H1 (cell line): ENCODE results near the gene MYH6. TPM values are rescaled to one million over a fixed set of nuclear protein-coding genes. Genes with fewer than 3 reads are reported as not detected.

Experiments used
- CTCF ChIA-PET: fragments of 300-600 bp; sonication (Branson Sonifier 250); formaldehyde crosslinking; loops from one replicate; lab custom pipeline; 2021; ENCODE audit not compliant: partially characterized antibody; lab: Charles Lee
- POLR2A ChIA-PET: fragments of 300-600 bp; sonication (Branson Sonifier 250); formaldehyde crosslinking; loops from one replicate; lab custom pipeline; 2021; ENCODE audit warnings: inconsistent platforms; ENCODE audit not compliant: partially characterized antibody; lab: Charles Lee
- DNase-seq, 2 experiments: peaks; one replicate each; pipeline versions ENCODE4 v3.0.0 to v3.0.0-alpha.2; 2010 to 2022; ENCODE audit warnings: low spot score in 2 of 2, low read depth in 1 of 2, mixed read lengths in 1 of 2
- FAIRE-seq: peaks from 2 replicates; lab custom pipeline; 2011; peaks lifted over from hg19 to GRCh38; lab: Jason Lieb, UNC
- H2AFZ ChIP-seq: 2 replicates; pipeline ENCODE4 v1.8.1; 2012; ENCODE audit warnings: low read length, inconsistent platforms
- H2AK5ac ChIP-seq: 2 replicates; pipeline ENCODE4 v1.6.1; 2013; ENCODE audit warnings: low read depth, low read length
- H2BK120ac ChIP-seq: replicated peaks from 2 replicates; pipeline ENCODE3; 2013; ENCODE audit warnings: low read depth, low read length, inconsistent platforms
- H2BK12ac ChIP-seq: 2 replicates; pipeline ENCODE4 v1.6.1; 2013; ENCODE audit warnings: low read depth, low read length
- H2BK15ac ChIP-seq: 2 replicates; pipeline ENCODE4 v1.6.1; 2013; ENCODE audit warnings: low read length
- H2BK20ac ChIP-seq: 2 replicates; pipeline ENCODE4 v1.6.1; 2013; ENCODE audit warnings: low read length
- H2BK5ac ChIP-seq: 2 replicates; pipeline ENCODE4 v1.6.1; 2013; ENCODE audit warnings: low read depth, low read length
- H3K14ac ChIP-seq: 2 replicates; pipeline ENCODE4 v1.6.1; 2013; ENCODE audit warnings: inconsistent platforms; ENCODE audit not compliant: insufficient read length
- H3K18ac ChIP-seq: 2 replicates; pipeline ENCODE4 v1.6.1; 2013; ENCODE audit warnings: low read length; ENCODE audit errors: extremely low read depth
- H3K23ac ChIP-seq: 2 replicates; pipeline ENCODE4 v1.6.1; 2013; ENCODE audit warnings: inconsistent platforms; ENCODE audit not compliant: insufficient read length
- H3K23me2 ChIP-seq: 2 replicates; pipeline ENCODE4 v1.6.1; 2013; ENCODE audit warnings: low read depth, low read length
- H3K27ac ChIP-seq: 2 replicates; pipeline ENCODE4 v1.6.1; 2011; ENCODE audit warnings: low read depth, low read length, inconsistent platforms
- H3K27me3 ChIP-seq, 4 experiments: replicated peaks in 1 of 4; 1 replicate in 1 of 4; 2 replicates in 3 of 4; pipeline versions ENCODE4 v1.6.1 to v1.8.1; 2011 to 2013; ENCODE audit warnings: low read length in 3 of 4, mild to moderate bottlenecking in 3 of 4, inconsistent platforms in 2 of 4, mixed read lengths in 2 of 4, moderate library complexity in 1 of 4; ENCODE audit not compliant: control insufficient read depth in 3 of 4, insufficient read depth in 3 of 4; ENCODE audit errors: extremely low read depth in 1 of 4
- H3K36me3 ChIP-seq, 4 experiments: 2 replicates each; pipeline versions ENCODE4 v1.6.1 to v1.8.1; 2011 to 2013; ENCODE audit warnings: mild to moderate bottlenecking in 4 of 4, low read length in 3 of 4, moderate library complexity in 2 of 4, control low read depth in 1 of 4, inconsistent platforms in 1 of 4; ENCODE audit not compliant: insufficient read depth in 4 of 4, control insufficient read depth in 2 of 4
- H3K4ac ChIP-seq: replicated peaks from 2 replicates; pipeline ENCODE3; 2013; ENCODE audit warnings: low read length, low read depth, mixed read lengths, inconsistent platforms; ENCODE audit not compliant: insufficient read length
- H3K4me1 ChIP-seq, 4 experiments: replicated peaks in 1 of 4; 1 replicate in 1 of 4; 2 replicates in 3 of 4; pipeline versions ENCODE4 v1.6.1 to v1.8.1; 2011 to 2013; ENCODE audit warnings: low read length in 3 of 4, inconsistent platforms in 2 of 4, mixed read lengths in 1 of 4; ENCODE audit not compliant: insufficient read depth in 4 of 4, control insufficient read depth in 3 of 4
- H3K4me2 ChIP-seq, 2 experiments: 2 replicates each; pipeline versions ENCODE4 v1.6.1 to v1.8.1; 2011 to 2013; ENCODE audit warnings: low read depth in 2 of 2, low read length in 2 of 2, control low read depth in 1 of 2, inconsistent platforms in 1 of 2, mild to moderate bottlenecking in 1 of 2; ENCODE audit not compliant: insufficient read depth in 1 of 2
- H3K4me3 ChIP-seq, 4 experiments: fragments of 200-600, 300-600 bp in 1 of 4; sonication (generic), shearing (Covaris generic), sonication (Bioruptor Twin) in 1 of 4; 2 replicates each; pipeline versions ENCODE4 v1.5.1 to v1.8.1; 2011 to 2016; ENCODE audit warnings: low read length in 4 of 4, low read depth in 3 of 4, control low read depth in 2 of 4, inconsistent platforms in 2 of 4, mild to moderate bottlenecking in 2 of 4, mixed read lengths in 1 of 4, moderate library complexity in 1 of 4; ENCODE audit not compliant: insufficient read depth in 2 of 4; ENCODE audit errors: extremely low read depth in 1 of 4
- H3K56ac ChIP-seq: replicated peaks from 2 replicates; pipeline ENCODE3; 2013; ENCODE audit warnings: low read depth, mild to moderate bottlenecking, mixed read lengths, low read length, inconsistent platforms; ENCODE audit not compliant: insufficient read length
- H3K79me1 ChIP-seq: 2 replicates; pipeline ENCODE4 v1.6.1; 2013; ENCODE audit warnings: low read depth, low read length, control low read depth
- H3K79me2 ChIP-seq, 2 experiments: 2 replicates each; pipeline versions ENCODE4 v1.6.1 to v1.8.1; 2012 to 2013; ENCODE audit warnings: low read length in 2 of 2, mild to moderate bottlenecking in 2 of 2, inconsistent platforms in 1 of 2; ENCODE audit not compliant: insufficient read depth in 2 of 2, control insufficient read depth in 1 of 2
- H3K9ac ChIP-seq, 4 experiments: replicated peaks in 1 of 4; 1 replicate in 1 of 4; 2 replicates in 3 of 4; pipeline versions ENCODE4 v1.6.1 to v1.8.1; 2011 to 2013; ENCODE audit warnings: low read depth in 3 of 4, low read length in 3 of 4, control low read depth in 2 of 4, mild to moderate bottlenecking in 2 of 4, moderate library complexity in 2 of 4, inconsistent platforms in 1 of 4; ENCODE audit errors: extremely low read depth in 1 of 4
- H3K9me3 ChIP-seq, 2 experiments: 2 replicates each; pipeline versions ENCODE4 v1.6.1 to v1.8.1; 2012 to 2013; ENCODE audit warnings: mild to moderate bottlenecking in 2 of 2, moderate library complexity in 2 of 2, control low read depth in 1 of 2, inconsistent platforms in 1 of 2, low read depth in 1 of 2, low read length in 1 of 2, mixed read lengths in 1 of 2; ENCODE audit not compliant: insufficient read depth in 2 of 2
- H4K20me1 ChIP-seq, 2 experiments: replicated peaks in 1 of 2; 2 replicates each; pipeline versions ENCODE3 to v1.8.1; 2011 to 2013; ENCODE audit warnings: inconsistent platforms in 2 of 2, low read length in 2 of 2, mild to moderate bottlenecking in 1 of 2; ENCODE audit not compliant: insufficient read depth in 2 of 2, control insufficient read depth in 1 of 2
- H4K5ac ChIP-seq: 2 replicates; pipeline ENCODE4 v1.6.1; 2013; ENCODE audit warnings: low read length, low read depth, mixed read lengths, inconsistent platforms; ENCODE audit not compliant: insufficient read length
- H4K8ac ChIP-seq: 2 replicates; pipeline ENCODE4 v1.8.0; 2013; ENCODE audit warnings: mild to moderate bottlenecking, moderate library complexity, low read length, inconsistent platforms; ENCODE audit not compliant: insufficient read depth; ENCODE audit errors: extremely low read depth
- H4K91ac ChIP-seq: replicated peaks from 2 replicates; pipeline ENCODE3; 2013; ENCODE audit warnings: low read length, mixed read lengths, inconsistent platforms; ENCODE audit not compliant: insufficient read length
- BACH1 ChIP-seq: IDR thresholded peaks from 2 replicates; pipeline ENCODE4 v1.6.1; 2012; ENCODE audit warnings: low read length, improper control_type of control experiment
- CHD2 ChIP-seq: IDR thresholded peaks from 2 replicates; pipeline ENCODE4 v1.6.1; 2012; ENCODE audit warnings: low read length, improper control_type of control experiment
- EP300 ChIP-seq, 2 experiments: IDR thresholded peaks; 1 replicate in 1 of 2; 2 replicates in 1 of 2; pipeline ENCODE4 v1.6.1; 2011 to 2012; ENCODE audit warnings: low read depth in 2 of 2, low read length in 2 of 2, mild to moderate bottlenecking in 2 of 2, borderline replicate concordance in 1 of 2, inconsistent platforms in 1 of 2, moderate library complexity in 1 of 2
- PHF8 ChIP-seq: fragments of 200-600 bp; sonication (generic); conservative IDR thresholded peaks from 2 replicates; pipeline ENCODE4 v1.7.1; 2012; ENCODE audit warnings: low read depth, mild to moderate bottlenecking, inconsistent platforms, low read length, moderate library complexity
- USF2 ChIP-seq: IDR thresholded peaks from 2 replicates; pipeline ENCODE4 v1.6.1; 2011; ENCODE audit warnings: low read length, improper control_type of control experiment
- WGBS, 2 experiments: shearing (Covaris generic) in 1 of 2; methylation state at CpG; one replicate each; pipeline versions ENCODE4 v1.1.6 to v1.1.7; 2013 to 2015; ENCODE audit warnings: low lambda C conversion rate in 2 of 2, mixed read lengths in 2 of 2, inconsistent platforms in 1 of 2, low coverage in 1 of 2, missing lambda C conversion rate in 1 of 2; ENCODE audit not compliant: insufficient replicate concordance in 2 of 2, insufficient coverage in 1 of 2, insufficient read length in 1 of 2; ENCODE audit errors: extremely low coverage in 1 of 2, missing lambda C conversion rate in 1 of 2; 5-methylcytosine and 5-hydroxymethylcytosine counted together
- polyA plus RNA-seq, 7 experiments: library from polyadenylated mRNA; depleted of rRNA in 3 of 7; stranded (reverse) in 5 of 7; unstranded in 2 of 7; fragments of >200 nt in 5 of 7; fragments of 200-250 nt in 2 of 7; gene quantifications; 1 replicate in 5 of 7; 2 replicates in 1 of 7; 4 replicates in 1 of 7; pipeline versions ENCODE4 v1.2.1 to v1.2.3, GENCODE V29; 2011 to 2013; ENCODE audit warnings: missing spikeins in 2 of 7, mixed read lengths in 2 of 7
- total RNA-seq: library from RNA; stranded (reverse); fragmentation: NEBNext Ultra II Directional; extraction: Animal tissue kit (Norgen Biotek cat#: 25700); gene quantifications from 2 replicates; pipeline ENCODE4 v1.2.1, GENCODE V29; 2021

The MYH6 gene
- total and polyA plus RNA-seq, 2 of the 8 experiments (the other 6 are each of a cell fraction or from before 2014, with no cell fraction given), result 0.03 TPM; not detected in 1

GRCh38 chr14:23430016-23430722, 22.1 kb upstream of the MYH6 start:
- H4K20me1 ChIP-seq, result no peaks in the 10 kb centered on the region
- no peak overlapping the region; the same call in 1 of the 2 replicates for H2BK12ac ChIP-seq
- no peaks in the 10 kb centered on the region for H3K79me2 ChIP-seq
- no peaks in the 10 kb centered on the region; a peak in 1 of 4 replicates for H3K9me3 ChIP-seq
- DNase-seq (no peak), FAIRE-seq (no peak)
- no peak overlapping the region for H3K4me2 ChIP-seq
- H3K36me3 ChIP-seq, result no peaks in the 10 kb centered on the region
- no peak overlapping the region for H2AK5ac ChIP-seq
- H3K4me3 ChIP-seq, result no peak overlapping the region
- peaks cover 0 to 4% (median under 1%) of the 10 kb centered on the region in 4 experiments; a peak in 1 of 7 replicates for H3K27me3 ChIP-seq
- no peak overlapping the region for H3K9ac ChIP-seq
- no peak overlapping the region for H2BK15ac ChIP-seq
- no peak overlapping the region for H3K18ac ChIP-seq
- H3K4ac ChIP-seq, result no peak overlapping the region
- H3K23ac ChIP-seq, result no peak overlapping the region
- WGBS, 2 experiments, result 80% methylated on average over 10 of the region's 10 CpGs; no CpG with 5 or more reads in 1 of the 2 experiments
- H3K4me1 ChIP-seq, result peaks cover 0 to 4% (median 0%) of the 10 kb centered on the region in 4 experiments; a peak in 1 of 7 replicates
- H3K56ac ChIP-seq, result no peak overlapping the region
- peaks cover 3% of the 10 kb centered on the region for H3K79me1 ChIP-seq
- H4K5ac ChIP-seq, result no peak overlapping the region
- no peak overlapping the region for H2BK120ac ChIP-seq
- H3K27ac ChIP-seq, result no peak overlapping the region
- H3K23me2 ChIP-seq, result no peaks in the 10 kb centered on the region
- H2BK20ac ChIP-seq, result no peak overlapping the region
- POLR2A ChIA-PET, result interaction anchor here (1.4 to 1.6 kb wide), 2 partner anchors 12 to 13 kb away, joined by 3 to 5 read pairs; no protein-coding TSS in a partner anchor
- H4K8ac ChIP-seq, result no peak overlapping the region
- H4K91ac ChIP-seq, result no peak overlapping the region
- H3K14ac ChIP-seq, result no peak overlapping the region
- H2BK5ac ChIP-seq, result no peak overlapping the region
- CTCF ChIA-PET, result interaction anchor here (0.5 to 1.7 kb wide), 7 partner anchors 20 to 1232 kb away, joined by 3 to 7 read pairs (median 3); no protein-coding TSS in a partner anchor
- H2AFZ ChIP-seq, result no peak overlapping the region
- no peak for TF ChIP-seq CHD2
- TF ChIP-seq PHF8, result no peak
- TF ChIP-seq EP300 (IDR thresholded peaks at IDR 0.05; ENCODE audit: borderline replicate concordance in 1 of 2, low read depth in 2 of 2, low read length in 2 of 2), result no peak
- TF ChIP-seq BACH1, result no peak
- TF ChIP-seq USF2, result no peak
